Testis (tissue), 2 donors: Measurements from ENCODE around the gene MAZ.
"Not testable (repeated sequence)": the region's sequence is repeated elsewhere in the genome, so short reads cannot be mapped to it uniquely, and the experiment has no call there.

Source experiments
- POLR2A ChIP-seq: fragments of 450-650 bp; IDR thresholded peaks from one replicate; pipeline ENCODE4 v1.6.1; 2017; ENCODE audit warnings: antibody characterized with exemption, mild to moderate bottlenecking, moderate library complexity
- TF ChIP-seq, protein P1 (sequence below), 3 experiments: fragments of 450-650 bp in 2 of 3; fragments of 200-600 bp in 1 of 3; sonication (generic) in 1 of 3; IDR thresholded peaks; one replicate each; pipeline ENCODE4 v1.5.1; 2016 to 2019; ENCODE audit warnings: antibody characterized with exemption in 3 of 3, mild to moderate bottlenecking in 2 of 3, moderate library complexity in 1 of 3

GRCh38 chr16:29757086-29757485 lies 49.2 kb upstream of the MAZ start:
- TF ChIP-seq POLR2A = not testable (repeated sequence)
- TF ChIP-seq, protein P1, sequence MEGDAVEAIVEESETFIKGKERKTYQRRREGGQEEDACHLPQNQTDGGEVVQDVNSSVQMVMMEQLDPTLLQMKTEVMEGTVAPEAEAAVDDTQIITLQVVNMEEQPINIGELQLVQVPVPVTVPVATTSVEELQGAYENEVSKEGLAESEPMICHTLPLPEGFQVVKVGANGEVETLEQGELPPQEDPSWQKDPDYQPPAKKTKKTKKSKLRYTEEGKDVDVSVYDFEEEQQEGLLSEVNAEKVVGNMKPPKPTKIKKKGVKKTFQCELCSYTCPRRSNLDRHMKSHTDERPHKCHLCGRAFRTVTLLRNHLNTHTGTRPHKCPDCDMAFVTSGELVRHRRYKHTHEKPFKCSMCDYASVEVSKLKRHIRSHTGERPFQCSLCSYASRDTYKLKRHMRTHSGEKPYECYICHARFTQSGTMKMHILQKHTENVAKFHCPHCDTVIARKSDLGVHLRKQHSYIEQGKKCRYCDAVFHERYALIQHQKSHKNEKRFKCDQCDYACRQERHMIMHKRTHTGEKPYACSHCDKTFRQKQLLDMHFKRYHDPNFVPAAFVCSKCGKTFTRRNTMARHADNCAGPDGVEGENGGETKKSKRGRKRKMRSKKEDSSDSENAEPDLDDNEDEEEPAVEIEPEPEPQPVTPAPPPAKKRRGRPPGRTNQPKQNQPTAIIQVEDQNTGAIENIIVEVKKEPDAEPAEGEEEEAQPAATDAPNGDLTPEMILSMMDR (IDR thresholded peaks at IDR 0.05) = not testable (repeated sequence)
